ENCODE results near the gene SERPINH1. TPM values are rescaled to one million over a fixed set of nuclear protein-coding genes. Genes with fewer than 3 reads are reported as not detected.

SERPINH1 gene
- total and polyA plus RNA-seq, 2 experiments from 2014 or later = 444 to 955 TPM

DNA sequence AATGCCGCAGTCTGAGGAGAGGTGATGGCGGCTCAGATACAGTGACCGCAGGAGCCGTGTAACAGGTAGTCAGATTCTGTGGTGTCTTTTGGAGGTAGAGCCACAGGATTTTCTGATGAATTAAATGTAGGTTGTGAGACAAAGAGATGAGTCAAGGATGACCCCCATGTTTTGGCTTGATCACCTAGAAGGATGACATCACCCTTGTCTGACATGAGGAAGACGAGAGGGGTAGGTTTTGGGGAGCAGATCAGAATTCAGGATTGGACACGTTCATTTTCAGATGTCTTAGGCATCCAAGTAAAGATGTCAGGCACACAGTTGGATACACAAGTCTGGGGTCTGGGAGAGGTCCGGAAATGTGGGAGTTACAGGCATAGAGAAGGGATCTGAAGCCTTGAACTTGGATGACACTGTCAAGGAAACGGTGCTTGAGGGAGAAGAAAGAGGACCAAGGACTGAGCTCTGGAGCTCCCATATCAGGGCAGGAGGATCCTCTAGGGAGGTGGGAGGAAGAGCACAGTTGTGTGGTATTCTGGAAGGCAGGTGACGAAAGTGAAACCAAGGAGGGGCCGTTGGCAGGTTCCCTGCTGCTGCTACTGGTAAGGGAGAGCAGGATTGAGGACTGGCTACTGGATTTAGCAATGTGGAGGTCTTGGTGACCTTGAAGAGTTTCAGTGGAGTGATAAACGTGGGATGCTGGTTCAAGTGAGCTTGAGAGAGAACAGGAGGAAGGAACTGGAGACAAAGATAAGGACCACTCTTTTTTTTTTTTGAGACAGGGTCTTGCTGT lies 23.7 kb upstream of the SERPINH1 start:
- no peak for TF ChIP-seq CTCF (IDR thresholded peaks at IDR 0.05; ENCODE audit: low read depth, low read length)
- H3K4me1 ChIP-seq (ENCODE audit: low read depth) = peaks cover 35% of the 10 kb centered on the region

GRCh38 chr11:75539459-75540334 lies 22.4 kb upstream of the SERPINH1 start:
- Histone ChIP-seq H3K27ac (peak overlapping the region; percentile 44), H3K4me3 (no peak overlapping the region), H3K36me3 (no peaks in the 10 kb centered on the region), H3K9me3 (ENCODE audit: low read depth) (no peaks in the 10 kb centered on the region), H3K27me3 (no peaks in the 10 kb centered on the region), H3K4me1 (ENCODE audit: low read depth) (peaks cover 27% of the 10 kb centered on the region)
- no peak for TF ChIP-seq CTCF (IDR thresholded peaks at IDR 0.05; ENCODE audit: low read depth, low read length)
- peak in 1 of 2 donors; percentile 71 for DNase-seq (ENCODE audit: low read depth in 1 of 2, low spot score in 1 of 2)

More for the DNA sequence above, 23.7 kb upstream of the SERPINH1 start:
- no peak for DNase-seq (ENCODE audit: low read depth in 1 of 2, low spot score in 1 of 2)
- Histone ChIP-seq H3K27ac (peak overlapping the region; percentile 44), H3K36me3 (no peaks in the 10 kb centered on the region), H3K9me3 (ENCODE audit: low read depth) (no peaks in the 10 kb centered on the region), H3K4me3 (no peak overlapping the region), H3K27me3 (no peaks in the 10 kb centered on the region)

DNA sequence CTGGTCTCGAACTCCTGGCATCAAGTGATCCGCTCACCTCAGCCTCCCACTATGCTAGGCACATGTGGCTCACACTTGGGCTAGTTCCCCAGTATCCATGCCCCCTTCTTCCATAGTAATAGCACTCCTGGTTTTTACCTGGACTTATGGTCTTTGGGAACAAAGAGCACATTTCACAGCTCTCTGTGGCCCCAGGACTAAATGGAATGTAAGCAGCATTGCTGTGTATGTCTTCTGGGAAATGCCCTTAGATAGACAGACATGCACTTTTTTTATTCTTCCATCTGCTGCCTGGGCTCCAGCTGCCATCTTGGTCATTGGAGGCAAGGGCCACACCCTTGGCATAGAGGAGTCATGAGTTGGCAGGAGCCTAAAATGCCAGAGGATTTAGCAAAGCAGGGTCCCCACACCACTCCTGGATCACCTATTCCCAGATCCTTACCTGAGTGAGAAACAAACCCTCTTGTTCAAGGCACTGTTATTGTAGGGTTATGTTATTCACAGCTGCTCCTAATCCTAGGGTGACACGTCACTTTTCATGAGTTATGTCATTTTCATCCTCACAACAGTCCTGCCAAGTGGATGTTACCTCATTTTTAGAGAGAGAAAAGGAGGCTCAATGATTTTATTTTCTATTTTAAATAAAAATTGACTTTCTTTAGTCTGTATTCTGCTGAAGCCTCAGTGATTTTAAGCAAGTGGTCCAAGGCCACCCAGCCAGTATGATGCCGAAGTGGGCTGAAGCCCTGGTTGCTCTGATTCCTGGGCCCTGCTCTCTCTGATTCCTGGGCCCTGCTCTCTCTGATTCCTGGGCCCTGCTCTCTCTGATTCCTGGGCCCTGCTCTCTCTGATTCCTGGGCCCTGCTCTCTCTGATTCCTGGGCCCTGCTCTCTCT lies 20.6 kb upstream of the SERPINH1 start:
- no peak for TF ChIP-seq CTCF (IDR thresholded peaks at IDR 0.05; ENCODE audit: low read depth, low read length)
- H3K9me3 ChIP-seq (ENCODE audit: low read depth) = no peaks in the 10 kb centered on the region
- H3K27ac ChIP-seq = no peak overlapping the region
- H3K36me3 ChIP-seq = no peaks in the 10 kb centered on the region
- H3K4me1 ChIP-seq (ENCODE audit: low read depth) = peaks cover 20% of the 10 kb centered on the region
- no peak overlapping the region for H3K4me3 ChIP-seq
- H3K27me3 ChIP-seq = no peaks in the 10 kb centered on the region
- no peak for DNase-seq (ENCODE audit: low read depth in 1 of 2, low spot score in 1 of 2)

GRCh38 chr11:75542088-75542438 lies 20.0 kb upstream of the SERPINH1 start:
- Histone ChIP-seq H3K27me3 (no peaks in the 10 kb centered on the region), H3K4me3 (no peak overlapping the region), H3K4me1 (ENCODE audit: low read depth) (peaks cover 20% of the 10 kb centered on the region), H3K9me3 (ENCODE audit: low read depth) (no peaks in the 10 kb centered on the region), H3K36me3 (no peaks in the 10 kb centered on the region), H3K27ac (no peak overlapping the region)
- DNase-seq (ENCODE audit: low read depth in 1 of 2, low spot score in 1 of 2) = no peak
- TF ChIP-seq CTCF (IDR thresholded peaks at IDR 0.05; ENCODE audit: low read depth, low read length) = no peak

- TF ChIP-seq CTCF (IDR thresholded peaks at IDR 0.05; ENCODE audit: low read depth, low read length) = no peak
- no peaks in the 10 kb centered on the region for H3K27me3 ChIP-seq
- DNase-seq (ENCODE audit: low read depth in 1 of 2, low spot score in 1 of 2) = no peak
- H3K4me1 ChIP-seq (ENCODE audit: low read depth) = peaks cover 17% of the 10 kb centered on the region
- no peak overlapping the region for H3K27ac ChIP-seq
- H3K36me3 ChIP-seq = no peaks in the 10 kb centered on the region
- H3K4me3 ChIP-seq = no peak overlapping the region
- no peaks in the 10 kb centered on the region for H3K9me3 ChIP-seq (ENCODE audit: low read depth)
Measured at GRCh38 chr11:75543806-75544205, 18.2 kb upstream of the SERPINH1 start.
